Measurements from ENCODE around the gene RETREG3.
"Not testable (repeated sequence)": the region's sequence is repeated elsewhere in the genome, so short reads cannot be mapped to it uniquely, and the experiment has no call there.

RETREG3 gene

DNA sequence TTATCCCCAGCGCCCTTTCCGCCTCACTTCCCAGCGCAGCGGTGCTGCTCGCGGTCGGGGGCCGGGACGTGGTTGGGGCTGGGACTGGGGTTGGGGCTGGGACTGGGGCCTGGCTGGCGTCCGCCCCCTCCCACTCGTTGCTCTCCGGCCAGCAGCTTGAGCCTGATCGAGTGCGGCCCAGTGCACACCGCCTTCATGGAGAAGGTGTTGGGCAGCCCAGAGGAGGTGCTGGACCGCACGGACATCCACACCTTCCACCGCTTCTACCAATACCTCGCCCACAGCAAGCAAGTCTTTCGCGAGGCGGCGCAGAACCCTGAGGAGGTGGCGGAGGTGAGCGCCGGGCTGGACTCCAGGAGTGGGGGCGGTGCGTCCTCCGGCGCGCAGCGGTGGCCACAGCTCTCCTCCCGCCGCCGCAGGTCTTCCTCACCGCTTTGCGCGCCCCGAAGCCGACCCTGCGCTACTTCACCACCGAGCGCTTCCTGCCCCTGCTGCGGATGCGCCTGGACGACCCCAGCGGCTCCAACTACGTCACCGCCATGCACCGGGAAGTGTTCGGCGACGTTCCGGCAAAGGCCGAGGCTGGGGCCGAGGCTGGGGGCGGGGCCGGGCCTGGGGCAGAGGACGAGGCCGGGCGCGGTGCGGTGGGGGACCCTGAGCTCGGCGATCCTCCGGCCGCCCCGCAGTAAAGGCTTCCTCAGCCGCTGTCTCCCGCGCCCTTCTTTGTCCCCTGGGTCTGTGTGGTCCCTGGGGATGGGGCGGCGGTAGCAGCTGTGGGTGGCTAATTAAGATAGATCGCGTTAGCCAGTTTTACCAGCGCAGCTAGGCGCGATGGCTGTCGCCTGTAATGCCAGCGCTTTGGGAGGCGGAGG lies 54.7 kb downstream of the RETREG3 start:
- Histone ChIP-seq H3K36me3 (ENCODE audit: low read length) (no peaks in the 10 kb centered on the region), H3K27me3 (ENCODE audit: low read length) (no peaks in the 10 kb centered on the region), H3F3A (ENCODE audit: insufficient read depth) (no peaks in the 10 kb centered on the region), H3K4me3 (ENCODE audit: insufficient read depth, low read length, poor library complexity, severe bottlenecking) (peak overlapping the region; percentile 66), H3K9me3 (ENCODE audit: insufficient read depth, low read length) (no peaks in the 10 kb centered on the region), H3K27ac (ENCODE audit: low read depth, low read length) (peak overlapping the region; percentile 44), H3K9ac (ENCODE audit: low read length) (peak overlapping the region; percentile 77), H2AFZ (ENCODE audit: low read depth, low read length, severe bottlenecking) (peak overlapping the region; percentile 70), H4K20me1 (ENCODE audit: low read depth, low read length) (no peaks in the 10 kb centered on the region), H3K4me2 (ENCODE audit: low read depth, low read length, poor library complexity, severe bottlenecking) (peak overlapping the region; percentile 80), H3K79me2 (ENCODE audit: insufficient read depth, low read length) (no peaks in the 10 kb centered on the region), H3K9me2 (replicated peaks; ENCODE audit: insufficient read depth, low read length) (no peaks in the 10 kb centered on the region)
- TF ChIP-seq, protein P1, sequence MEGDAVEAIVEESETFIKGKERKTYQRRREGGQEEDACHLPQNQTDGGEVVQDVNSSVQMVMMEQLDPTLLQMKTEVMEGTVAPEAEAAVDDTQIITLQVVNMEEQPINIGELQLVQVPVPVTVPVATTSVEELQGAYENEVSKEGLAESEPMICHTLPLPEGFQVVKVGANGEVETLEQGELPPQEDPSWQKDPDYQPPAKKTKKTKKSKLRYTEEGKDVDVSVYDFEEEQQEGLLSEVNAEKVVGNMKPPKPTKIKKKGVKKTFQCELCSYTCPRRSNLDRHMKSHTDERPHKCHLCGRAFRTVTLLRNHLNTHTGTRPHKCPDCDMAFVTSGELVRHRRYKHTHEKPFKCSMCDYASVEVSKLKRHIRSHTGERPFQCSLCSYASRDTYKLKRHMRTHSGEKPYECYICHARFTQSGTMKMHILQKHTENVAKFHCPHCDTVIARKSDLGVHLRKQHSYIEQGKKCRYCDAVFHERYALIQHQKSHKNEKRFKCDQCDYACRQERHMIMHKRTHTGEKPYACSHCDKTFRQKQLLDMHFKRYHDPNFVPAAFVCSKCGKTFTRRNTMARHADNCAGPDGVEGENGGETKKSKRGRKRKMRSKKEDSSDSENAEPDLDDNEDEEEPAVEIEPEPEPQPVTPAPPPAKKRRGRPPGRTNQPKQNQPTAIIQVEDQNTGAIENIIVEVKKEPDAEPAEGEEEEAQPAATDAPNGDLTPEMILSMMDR (IDR thresholded peaks at IDR 0.05; ENCODE audit: insufficient read depth, low read length, poor library complexity, severe bottlenecking): no peak
- no peak for TF ChIP-seq EZH2phosphoT487 (conservative IDR thresholded peaks at IDR 0.05; ENCODE audit: low read length)

DNA sequence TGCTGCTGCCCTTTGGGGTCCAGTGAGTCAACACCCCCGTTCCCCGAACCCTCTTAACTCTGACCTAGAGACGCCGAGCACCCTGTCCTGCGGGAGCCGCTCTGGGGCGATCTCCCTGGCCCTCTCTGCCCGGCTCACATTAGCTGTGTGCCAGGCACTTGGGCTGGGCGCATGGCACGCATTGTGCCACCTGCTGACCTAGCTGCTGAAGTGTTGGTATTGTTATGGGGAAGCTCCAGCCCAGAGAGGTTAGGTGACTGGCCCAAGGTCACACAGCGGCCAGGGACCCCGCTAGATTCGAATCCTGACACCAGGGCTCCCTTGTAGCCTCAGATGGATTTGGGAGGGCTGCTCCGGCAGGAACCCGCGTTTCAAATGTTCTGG lies 55.3 kb downstream of the RETREG3 start:
- Histone ChIP-seq H3K36me3 (ENCODE audit: low read length) (no peaks in the 10 kb centered on the region), H3K27me3 (ENCODE audit: low read length) (no peaks in the 10 kb centered on the region), H3K79me2 (ENCODE audit: insufficient read depth, low read length) (no peaks in the 10 kb centered on the region), H2AFZ (ENCODE audit: low read depth, low read length, severe bottlenecking) (no peak overlapping the region), H3K27ac (ENCODE audit: low read depth, low read length) (peak overlapping the region; percentile 38; the same call in 1 of the 2 replicates), H3K9me2 (replicated peaks; ENCODE audit: insufficient read depth, low read length) (no peaks in the 10 kb centered on the region), H3K4me3 (ENCODE audit: insufficient read depth, low read length, poor library complexity, severe bottlenecking) (peak overlapping the region; percentile 66), H4K20me1 (ENCODE audit: low read depth, low read length) (no peaks in the 10 kb centered on the region), H3F3A (ENCODE audit: insufficient read depth) (no peaks in the 10 kb centered on the region), H3K4me2 (ENCODE audit: low read depth, low read length, poor library complexity, severe bottlenecking) (peak overlapping the region; percentile 80), H3K9me3 (ENCODE audit: insufficient read depth, low read length) (no peaks in the 10 kb centered on the region), H3K9ac (ENCODE audit: low read length) (peak overlapping the region; percentile 77)
- TF ChIP-seq, protein P1 (IDR thresholded peaks at IDR 0.05; ENCODE audit: insufficient read depth, low read length, poor library complexity, severe bottlenecking): no peak
- no peak for TF ChIP-seq EZH2phosphoT487 (conservative IDR thresholded peaks at IDR 0.05; ENCODE audit: low read length)

DNA sequence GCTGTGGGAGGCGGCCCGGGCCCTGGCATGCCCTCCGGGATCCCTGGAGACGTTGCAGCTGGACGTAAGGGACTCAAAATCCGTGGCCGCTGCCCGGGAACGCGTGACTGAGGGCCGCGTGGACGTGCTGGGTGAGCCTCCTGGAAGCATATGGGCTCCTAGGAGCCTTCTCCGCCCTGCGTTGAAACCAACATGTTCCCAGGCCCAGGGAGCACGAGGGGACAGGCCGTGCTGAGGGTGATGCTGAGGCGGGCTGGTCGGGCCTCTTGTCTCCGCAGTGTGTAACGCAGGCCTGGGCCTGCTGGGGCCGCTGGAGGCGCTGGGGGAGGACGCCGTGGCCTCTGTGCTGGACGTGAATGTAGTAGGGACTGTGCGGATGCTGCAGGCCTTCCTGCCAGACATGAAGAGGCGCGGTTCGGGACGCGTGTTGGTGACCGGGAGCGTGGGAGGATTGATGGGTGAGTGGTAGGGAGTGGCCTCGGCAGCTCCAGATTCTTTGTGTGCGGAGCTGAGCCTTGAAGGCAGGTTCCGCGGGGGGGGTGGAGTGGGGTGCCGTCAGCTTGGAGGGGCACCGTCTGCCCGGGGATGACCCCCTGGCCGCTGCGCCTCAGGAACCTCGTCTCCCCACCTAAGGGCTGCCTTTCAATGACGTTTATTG lies 55.9 kb downstream of the RETREG3 start:
- no peaks in the 10 kb centered on the region for H3K9me3 ChIP-seq (ENCODE audit: insufficient read depth, low read length)
- no peaks in the 10 kb centered on the region for H4K20me1 ChIP-seq (ENCODE audit: low read depth, low read length)
- TF ChIP-seq, protein P1 (IDR thresholded peaks at IDR 0.05; ENCODE audit: insufficient read depth, low read length, poor library complexity, severe bottlenecking): no peak
- TF ChIP-seq EZH2phosphoT487 (conservative IDR thresholded peaks at IDR 0.05; ENCODE audit: low read length): no peak
- no peak overlapping the region for H3K9ac ChIP-seq (ENCODE audit: low read length)
- H3K9me2 ChIP-seq (replicated peaks; ENCODE audit: insufficient read depth, low read length): no peaks in the 10 kb centered on the region
- no peak overlapping the region for H3K27ac ChIP-seq (ENCODE audit: low read depth, low read length)
- no peaks in the 10 kb centered on the region for H3K36me3 ChIP-seq (ENCODE audit: low read length)
- H3F3A ChIP-seq (ENCODE audit: insufficient read depth): no peaks in the 10 kb centered on the region
- no peak overlapping the region for H2AFZ ChIP-seq (ENCODE audit: low read depth, low read length, severe bottlenecking)
- no peaks in the 10 kb centered on the region for H3K27me3 ChIP-seq (ENCODE audit: low read length)
- H3K79me2 ChIP-seq (ENCODE audit: insufficient read depth, low read length): no peaks in the 10 kb centered on the region
- H3K4me3 ChIP-seq (ENCODE audit: insufficient read depth, low read length, poor library complexity, severe bottlenecking): no peak overlapping the region
- no peak overlapping the region for H3K4me2 ChIP-seq (ENCODE audit: low read depth, low read length, poor library complexity, severe bottlenecking)

DNA sequence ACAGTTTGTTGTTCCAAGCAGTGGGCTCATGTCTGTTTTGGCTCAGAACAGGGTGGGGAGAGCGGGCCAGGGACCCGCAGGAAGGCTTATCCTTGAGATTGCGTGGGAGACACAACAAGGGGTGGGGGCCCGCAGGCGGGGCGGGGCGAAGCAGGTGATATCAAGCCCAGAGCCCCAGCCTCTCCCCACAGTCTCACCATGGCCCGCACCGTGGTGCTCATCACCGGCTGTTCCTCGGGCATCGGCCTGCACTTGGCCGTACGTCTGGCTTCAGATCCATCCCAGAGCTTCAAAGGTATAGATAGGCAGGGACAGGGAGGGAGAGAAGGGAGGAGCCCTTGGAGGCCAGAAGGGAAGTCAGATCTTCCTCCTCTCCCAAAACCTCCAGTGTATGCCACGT lies 56.4 kb downstream of the RETREG3 start, which contains the start of gene HSD17B1:
Gene HSD17B1 (plus strand): TSS at position 188 of the 400 bp plus-strand sequence. CDS start 11 bp downstream, at position 199.
- H3K9ac ChIP-seq (ENCODE audit: low read length); H3K4me3 ChIP-seq (ENCODE audit: insufficient read depth, low read length, poor library complexity, severe bottlenecking); H2AFZ ChIP-seq (ENCODE audit: low read depth, low read length, severe bottlenecking); H3K79me2 ChIP-seq (ENCODE audit: insufficient read depth, low read length); H3F3A ChIP-seq (ENCODE audit: insufficient read depth); H3K36me3 ChIP-seq (ENCODE audit: low read length); H3K27me3 ChIP-seq (ENCODE audit: low read length); H3K27ac ChIP-seq (ENCODE audit: low read depth, low read length); H3K9me3 ChIP-seq (ENCODE audit: insufficient read depth, low read length); H3K9me2 ChIP-seq (replicated peaks; ENCODE audit: insufficient read depth, low read length); H4K20me1 ChIP-seq (ENCODE audit: low read depth, low read length): not testable (repeated sequence)
- H3K4me2 ChIP-seq (ENCODE audit: low read depth, low read length, poor library complexity, severe bottlenecking): peak within 1 kb of the TSS; percentile 80

Data from SU-DHL-6 (cell line).